Thyroid gland (tissue), 4 donors: ENCODE measurements around the gene HTRA3.

ENCODE experiments used
- POLR2A ChIP-seq, 2 donors: fragments of 450-650 bp; IDR thresholded peaks; one replicate each; pipeline ENCODE4 v1.6.1; 2017; ENCODE audit warnings: antibody characterized with exemption in 2 of 2, mild to moderate bottlenecking in 2 of 2, moderate library complexity in 1 of 2
- TF ChIP-seq, protein P1 (sequence below), 6 experiments: fragments of 200-600 bp in 3 of 6; fragments of 450-650 bp in 3 of 6; sonication (generic) in 3 of 6; IDR thresholded peaks; one replicate each; pipeline ENCODE4 v1.5.1; 2016 to 2019; ENCODE audit warnings: antibody characterized with exemption in 6 of 6, mild to moderate bottlenecking in 2 of 6, inconsistent platforms in 1 of 6, moderate library complexity in 1 of 6

DNA sequence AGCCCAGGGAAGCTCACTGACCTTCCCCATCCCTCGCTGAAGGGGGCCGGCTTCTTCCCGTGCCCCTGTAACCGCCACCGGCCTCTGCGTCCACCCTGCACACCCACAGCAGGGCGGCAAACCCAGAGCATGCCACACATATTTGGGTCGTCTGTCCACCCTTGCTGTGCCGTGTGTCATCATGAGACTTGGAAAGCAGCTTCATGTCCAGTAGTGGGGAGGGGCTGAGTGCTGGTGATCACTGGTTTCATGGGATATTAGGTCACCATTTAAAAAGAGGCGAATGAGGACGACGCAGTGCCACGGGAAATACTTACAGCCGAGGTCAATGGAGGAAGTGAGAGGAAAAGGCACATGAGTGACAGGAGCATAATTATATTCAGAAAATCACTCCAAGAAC is 74.8 kb downstream of the HTRA3 start:
- TF ChIP-seq, protein P1, sequence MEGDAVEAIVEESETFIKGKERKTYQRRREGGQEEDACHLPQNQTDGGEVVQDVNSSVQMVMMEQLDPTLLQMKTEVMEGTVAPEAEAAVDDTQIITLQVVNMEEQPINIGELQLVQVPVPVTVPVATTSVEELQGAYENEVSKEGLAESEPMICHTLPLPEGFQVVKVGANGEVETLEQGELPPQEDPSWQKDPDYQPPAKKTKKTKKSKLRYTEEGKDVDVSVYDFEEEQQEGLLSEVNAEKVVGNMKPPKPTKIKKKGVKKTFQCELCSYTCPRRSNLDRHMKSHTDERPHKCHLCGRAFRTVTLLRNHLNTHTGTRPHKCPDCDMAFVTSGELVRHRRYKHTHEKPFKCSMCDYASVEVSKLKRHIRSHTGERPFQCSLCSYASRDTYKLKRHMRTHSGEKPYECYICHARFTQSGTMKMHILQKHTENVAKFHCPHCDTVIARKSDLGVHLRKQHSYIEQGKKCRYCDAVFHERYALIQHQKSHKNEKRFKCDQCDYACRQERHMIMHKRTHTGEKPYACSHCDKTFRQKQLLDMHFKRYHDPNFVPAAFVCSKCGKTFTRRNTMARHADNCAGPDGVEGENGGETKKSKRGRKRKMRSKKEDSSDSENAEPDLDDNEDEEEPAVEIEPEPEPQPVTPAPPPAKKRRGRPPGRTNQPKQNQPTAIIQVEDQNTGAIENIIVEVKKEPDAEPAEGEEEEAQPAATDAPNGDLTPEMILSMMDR (IDR thresholded peaks at IDR 0.05), result no peak
- TF ChIP-seq POLR2A (IDR thresholded peaks at IDR 0.05), result no peak
